Natural killer cell (primary cell): ENCODE results near the gene STXBP3. TPM values are rescaled to one million over a fixed set of nuclear protein-coding genes. Genes with fewer than 3 reads are reported as not detected.

Experiments used
- ATAC-seq, 3 donors: fragments of 150-1000 bp in 2 of 3; fragments of 200-7000 bp in 1 of 3; cut with Tn5 transposase; 1 replicate in 1 of 3; 2 replicates in 2 of 3; pipeline ENCODE4 v1.10.0; 2021; ENCODE audit warnings: mild to moderate bottlenecking in 2 of 3, moderate library complexity in 2 of 3
- DNase-seq, 2 donors: peaks; one replicate each; pipeline versions ENCODE4 v3.0.0 to v3.0.0-alpha.2; 2013 to 2021; ENCODE audit warnings: mixed read lengths in 1 of 2
- H3K27ac ChIP-seq: one replicate; pipeline ENCODE4 v1.5.1; 2013; ENCODE audit warnings: mild to moderate bottlenecking, low read length
- H3K27me3 ChIP-seq: one replicate; pipeline ENCODE4 v1.6.1; 2013; ENCODE audit warnings: low read length; ENCODE audit not compliant: control insufficient read depth, insufficient read depth
- H3K36me3 ChIP-seq: one replicate; pipeline ENCODE4 v1.6.1; 2013; ENCODE audit warnings: low read length; ENCODE audit not compliant: control insufficient read depth, insufficient read depth
- H3K4me1 ChIP-seq: one replicate; pipeline ENCODE4 v1.6.1; 2013; ENCODE audit warnings: low read length; ENCODE audit not compliant: control insufficient read depth, insufficient read depth
- H3K4me3 ChIP-seq: one replicate; pipeline ENCODE4 v1.5.1; 2013; ENCODE audit warnings: low read length
- H3K9me3 ChIP-seq: one replicate; pipeline ENCODE4 v1.6.1; 2013; ENCODE audit warnings: low read length; ENCODE audit not compliant: control insufficient read depth, insufficient read depth
- H3K27ac Mint-ChIP-seq, 2 donors: one replicate each; pipeline ENCODE4 v1.8.0; 2022; ENCODE audit warnings: mild to moderate bottlenecking in 2 of 2, mixed read lengths in 2 of 2, moderate library complexity in 1 of 2
- H3K27me3 Mint-ChIP-seq, 2 donors: one replicate each; pipeline ENCODE4 v1.8.0; 2022; ENCODE audit warnings: low read depth in 2 of 2, mixed read lengths in 2 of 2
- H3K36me3 Mint-ChIP-seq: one replicate; pipeline ENCODE4 v1.8.0; 2022; ENCODE audit warnings: mixed read lengths
- H3K4me1 Mint-ChIP-seq, 2 donors: one replicate each; pipeline ENCODE4 v1.8.0; 2022; ENCODE audit warnings: mixed read lengths in 2 of 2
- H3K4me3 Mint-ChIP-seq: one replicate; pipeline ENCODE4 v1.8.0; 2022; ENCODE audit warnings: mild to moderate bottlenecking, moderate library complexity, mixed read lengths
- H3K9me3 Mint-ChIP-seq, 2 donors: one replicate each; pipeline ENCODE4 v1.8.0; 2022; ENCODE audit warnings: mixed read lengths in 2 of 2
- CTCF ChIP-seq: fragments of 200-600 bp; IDR thresholded peaks from one replicate; pipeline ENCODE4 v1.8.0; 2022; ENCODE audit warnings: antibody characterized with exemption
- WGBS: methylation state at CpG from one replicate; pipeline ENCODE4 v1.1.7; 2013; ENCODE audit warnings: missing lambda C conversion rate; ENCODE audit not compliant: insufficient coverage; 5-methylcytosine and 5-hydroxymethylcytosine counted together
- intact Hi-C: fragments of 100-400 bp; cut with micrococcal nuclease; formaldehyde crosslinking; loops from one replicate; pipeline ENCODE4 v1.14.2; 2022
- total RNA-seq, 4 donors: library from RNA; stranded (reverse); fragments of 120-200 nt in 1 of 4; gene quantifications; one replicate each; pipeline versions ENCODE4 v1.2.3 to v1.2.4, GENCODE V29; 2013 to 2022

Gene STXBP3
- total RNA-seq, 3 donors from 2014 or later (not counting 1 experiment from before 2014, with no cell fraction given): 63.1 to 71.4 (median 69.2) TPM

GRCh38 chr1:108703939-108704338 is 42.5 kb upstream of the STXBP3 start:
- WGBS: 77% methylated on average over 6 of the region's 6 CpGs
- Mint-ChIP-seq H3K27ac (peak overlapping the region; percentile 43 to 67), H3K9me3 (no peaks in the 10 kb centered on the region), H3K36me3 (peaks cover 15% of the 10 kb centered on the region), H3K4me3 (peak overlapping the region; percentile 43), H3K4me1 (peaks cover 25 to 27% of the 10 kb centered on the region in 2 donors), H3K27me3 (no peaks in the 10 kb centered on the region)
- DNase-seq: peak in 1 of 2 donors; percentile 77
- Histone ChIP-seq H3K27ac (peak overlapping the region; percentile 58), H3K27me3 (no peaks in the 10 kb centered on the region), H3K4me3 (no peak overlapping the region), H3K4me1 (peaks cover 20% of the 10 kb centered on the region), H3K36me3 (peaks cover 30% of the 10 kb centered on the region), H3K9me3 (no peaks in the 10 kb centered on the region)
- TF ChIP-seq CTCF: no peak
- peak; percentile 53 to 66 (median 56) for ATAC-seq
- intact Hi-C loops: no loop called here

GRCh38 chr1:108704496-108704895 is 42.0 kb upstream of the STXBP3 start:
- H3K4me1 Mint-ChIP-seq: peaks cover 24 to 25% of the 10 kb centered on the region in 2 donors
- peaks cover 10% of the 10 kb centered on the region for H3K36me3 Mint-ChIP-seq
- Histone ChIP-seq H3K36me3 (peaks cover 25% of the 10 kb centered on the region), H3K9me3 (no peaks in the 10 kb centered on the region), H3K4me3 (no peak overlapping the region), H3K27me3 (no peaks in the 10 kb centered on the region), H3K4me1 (peaks cover 20% of the 10 kb centered on the region), H3K27ac (peak overlapping the region; percentile 58)
- no peak overlapping the region for H3K4me3 Mint-ChIP-seq
- no peak for DNase-seq
- H3K9me3 Mint-ChIP-seq: no peaks in the 10 kb centered on the region
- ATAC-seq: no peak
- intact Hi-C loops: no loop called here
- TF ChIP-seq CTCF: no peak
- peak overlapping the region; percentile 43 to 67 for H3K27ac Mint-ChIP-seq
- WGBS: 90% methylated on average over 2 of the region's 2 CpGs
- H3K27me3 Mint-ChIP-seq: no peaks in the 10 kb centered on the region

GRCh38 chr1:108706643-108707042 is 39.8 kb upstream of the STXBP3 start:
- H3K4me3 Mint-ChIP-seq: no peak overlapping the region
- 83% methylated on average over 2 of the region's 3 CpGs for WGBS
- intact Hi-C loops: loop anchor here (5.0 kb wide), 1 partner anchor 194 kb away; no protein-coding TSS in a partner anchor
- H3K27me3 ChIP-seq: no peaks in the 10 kb centered on the region
- H3K9me3 ChIP-seq: no peaks in the 10 kb centered on the region
- peaks cover 17 to 25% of the 10 kb centered on the region in 2 donors for H3K4me1 Mint-ChIP-seq
- DNase-seq (no peak), ATAC-seq (no peak)
- no peak for TF ChIP-seq CTCF
- H3K36me3 Mint-ChIP-seq: no peaks in the 10 kb centered on the region
- H3K9me3 Mint-ChIP-seq: no peaks in the 10 kb centered on the region
- H3K4me1 ChIP-seq: peaks cover 20% of the 10 kb centered on the region
- peaks cover 3% of the 10 kb centered on the region for H3K36me3 ChIP-seq
- no peak overlapping the region for H3K4me3 ChIP-seq
- H3K27ac Mint-ChIP-seq: no peak overlapping the region
- H3K27ac ChIP-seq: no peak overlapping the region
- H3K27me3 Mint-ChIP-seq: no peaks in the 10 kb centered on the region
